Urinary bladder (tissue), 4 donors: Measurements from ENCODE around the gene UBQLN1. TPM values are rescaled to one million over a fixed set of nuclear protein-coding genes. Genes with fewer than 3 reads are reported as not detected.

Experiments
- DNase-seq: peaks from one replicate; pipeline ENCODE4 v3.0.0-alpha.2; 2015; ENCODE audit errors: extremely low spot score
- H3K27ac ChIP-seq: one replicate; pipeline ENCODE4 v1.5.1; 2013; ENCODE audit warnings: low read depth, mild to moderate bottlenecking, moderate library complexity
- H3K36me3 ChIP-seq: one replicate; pipeline ENCODE4 v1.6.1; 2013; ENCODE audit warnings: mild to moderate bottlenecking, moderate library complexity; ENCODE audit not compliant: insufficient read depth
- H3K4me1 ChIP-seq: one replicate; pipeline ENCODE4 v1.6.1; 2013; ENCODE audit warnings: mild to moderate bottlenecking, moderate library complexity; ENCODE audit not compliant: insufficient read depth
- H3K4me3 ChIP-seq: one replicate; pipeline ENCODE4 v1.5.1; 2013; ENCODE audit warnings: low read depth, low read length
- WGBS: extraction: QIAGEN DNeasy Blood & Tissue Kit; methylation state at CpG from one replicate; pipeline ENCODE4 v1.1.7; 2013; 5-methylcytosine and 5-hydroxymethylcytosine counted together
- polyA plus RNA-seq: library from polyadenylated mRNA; stranded (reverse); fragments of 200-250 nt; gene quantifications from one replicate; pipeline ENCODE4 v1.2.3, GENCODE V29; 2013
- total RNA-seq: library from RNA; depleted of rRNA; stranded (reverse); fragments of >200 nt; gene quantifications from one replicate; pipeline ENCODE4 v1.2.3, GENCODE V29; 2014
- donor health status: healthy with polysubstance abuse.
- donor health status: healthy.

UBQLN1 gene
- total and polyA plus RNA-seq, 2 donors, result 60.4 to 132 TPM

DNA sequence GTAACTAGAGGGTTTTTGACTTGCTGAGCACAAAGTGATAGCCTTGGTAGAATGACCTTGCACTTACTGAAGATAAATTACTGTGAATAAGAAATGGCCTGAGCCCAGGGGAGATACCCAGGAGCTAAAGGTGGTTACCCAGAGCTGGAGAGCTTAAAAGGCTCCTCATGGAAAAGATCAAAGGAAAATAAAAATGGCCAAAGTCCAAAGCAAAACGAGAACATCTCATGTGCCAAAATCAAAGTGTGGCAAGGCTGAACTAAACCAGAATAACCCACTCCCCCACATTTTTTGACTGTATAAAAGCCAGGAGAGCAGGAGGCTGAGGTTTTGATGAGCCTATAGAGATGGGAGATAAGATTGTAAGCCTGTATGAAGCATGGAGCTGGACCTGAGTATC, 70.4 kb downstream of the UBQLN1 start:
- Histone ChIP-seq H3K27ac (no peak overlapping the region), H3K4me3 (no peak overlapping the region), H3K36me3 (no peaks in the 10 kb centered on the region), H3K4me1 (no peaks in the 10 kb centered on the region)
- DNase-seq, result no peak
- 47% methylated on average over 1 of the region's 1 CpG for WGBS

DNA sequence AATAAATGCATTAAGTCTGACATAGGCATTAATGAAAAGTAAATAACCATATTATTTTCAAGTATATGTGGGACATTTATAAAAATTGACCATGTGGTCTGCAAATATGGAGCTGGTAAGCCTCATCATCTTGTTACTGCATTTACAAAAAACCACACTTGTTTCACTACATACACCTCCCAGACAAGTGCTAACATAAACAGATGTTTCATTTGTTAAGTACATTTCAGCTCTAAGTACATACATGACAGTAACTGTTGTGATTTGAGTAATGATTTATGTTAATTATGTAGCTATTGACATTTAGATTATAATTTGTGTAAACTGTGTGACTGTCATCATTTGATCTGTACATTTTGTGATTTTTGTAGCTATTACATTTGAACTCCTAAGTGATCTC, 70.9 kb downstream of the UBQLN1 start:
- H3K4me1 ChIP-seq, result no peaks in the 10 kb centered on the region
- no peak overlapping the region for H3K4me3 ChIP-seq
- no peak overlapping the region for H3K27ac ChIP-seq
- no peak for DNase-seq
- H3K36me3 ChIP-seq, result no peaks in the 10 kb centered on the region

DNA sequence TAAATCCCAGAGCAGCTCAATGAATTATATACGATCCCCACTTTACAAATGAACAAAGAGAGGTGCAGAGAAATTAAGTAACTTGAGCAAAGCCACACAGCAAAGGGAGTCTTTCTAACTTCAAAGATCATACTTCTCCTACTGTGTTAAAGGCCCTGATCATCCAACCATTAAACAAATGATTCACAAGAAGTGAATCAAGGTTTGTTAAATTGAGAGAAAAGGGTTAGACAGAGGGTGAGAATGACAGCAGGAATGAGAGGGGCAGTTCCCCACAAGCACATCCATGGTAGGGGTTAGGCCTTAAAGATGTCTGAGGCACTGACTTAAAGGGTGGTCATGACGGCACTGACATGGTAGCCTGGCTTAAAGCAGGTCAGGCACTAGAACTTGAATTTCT, 74.1 kb downstream of the UBQLN1 start:
- Histone ChIP-seq H3K36me3 (no peaks in the 10 kb centered on the region), H3K4me3 (no peak overlapping the region), H3K4me1 (no peaks in the 10 kb centered on the region), H3K27ac (no peak overlapping the region)
- DNase-seq, result no peak
- 91% methylated on average over 2 of the region's 2 CpGs for WGBS

DNA sequence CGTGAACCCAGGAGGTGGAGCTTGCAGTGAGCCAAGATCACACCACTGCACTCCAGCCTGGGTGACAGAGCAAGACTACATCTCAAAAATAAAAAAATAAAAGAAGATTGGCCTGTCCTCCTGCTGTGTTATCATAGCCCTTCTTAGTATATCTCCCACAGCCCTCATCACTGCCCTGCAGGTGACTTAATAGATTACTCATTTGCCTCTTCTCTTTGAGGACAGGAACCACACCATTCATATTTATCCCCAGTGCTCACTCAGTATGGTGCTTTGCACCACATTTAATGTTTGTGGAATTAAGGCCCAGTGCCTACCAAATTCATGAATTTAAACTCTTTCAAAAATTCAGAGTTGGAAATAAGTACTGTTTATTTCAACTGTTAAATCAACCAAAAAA, 74.5 kb downstream of the UBQLN1 start:
- no peak for DNase-seq
- WGBS, result 95% methylated on average over 1 of the region's 1 CpG

GRCh38 chr9:83630938-83631457, 76.8 kb downstream of the UBQLN1 start:
- WGBS, result 21% methylated on average over 11 of the region's 11 CpGs
- Histone ChIP-seq H3K36me3 (no peaks in the 10 kb centered on the region), H3K27ac (no peak overlapping the region), H3K4me3 (no peak overlapping the region), H3K4me1 (no peaks in the 10 kb centered on the region)
- DNase-seq, result no peak

More for the DNA sequence above, 74.5 kb downstream of the UBQLN1 start:
- Histone ChIP-seq H3K36me3 (no peaks in the 10 kb centered on the region), H3K4me3 (no peak overlapping the region), H3K4me1 (no peaks in the 10 kb centered on the region), H3K27ac (no peak overlapping the region)

DNA sequence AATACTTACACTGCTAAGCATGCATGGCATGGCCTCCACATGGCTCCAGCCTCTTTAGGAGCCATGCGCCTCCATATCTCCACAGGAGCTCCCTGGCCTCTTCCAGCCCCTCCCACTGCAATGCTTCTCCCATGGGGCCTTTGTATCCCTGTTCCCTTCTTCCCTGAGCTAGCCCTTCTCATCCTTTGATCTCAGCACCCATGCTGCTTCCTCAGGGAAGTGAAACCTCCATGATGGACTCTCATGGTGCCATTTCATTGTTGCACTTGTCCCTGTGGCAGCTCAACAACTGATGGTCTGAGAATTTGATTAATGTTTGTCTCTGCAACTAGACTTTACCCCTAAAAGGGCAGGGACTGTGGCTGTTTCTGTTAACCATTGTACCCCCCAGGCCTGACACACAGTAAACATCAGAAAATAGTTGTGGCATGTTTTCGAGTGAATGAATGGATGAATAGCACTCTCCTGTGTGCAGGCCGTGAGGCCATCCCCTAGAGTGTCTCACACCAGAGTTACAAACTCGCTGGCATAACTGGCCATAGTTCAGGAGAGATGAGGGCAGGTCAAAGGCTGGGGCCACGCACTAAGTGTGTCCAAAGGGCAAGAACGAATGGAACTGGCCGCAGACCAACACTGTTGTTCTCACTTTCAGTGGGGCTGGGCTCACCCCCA, 78.2 kb downstream of the UBQLN1 start:
- WGBS, result 90% methylated on average over 7 of the region's 7 CpGs
- no peak for DNase-seq
- Histone ChIP-seq H3K4me3 (no peak overlapping the region), H3K27ac (no peak overlapping the region), H3K4me1 (no peaks in the 10 kb centered on the region), H3K36me3 (no peaks in the 10 kb centered on the region)

- no peak overlapping the region for H3K4me3 ChIP-seq
- H3K4me1 ChIP-seq, result peaks cover 1% of the 10 kb centered on the region
- no peaks in the 10 kb centered on the region for H3K36me3 ChIP-seq
- DNase-seq, result no peak
- no peak overlapping the region for H3K27ac ChIP-seq
- 94% methylated on average over 5 of the region's 5 CpGs for WGBS
Observed at GRCh38 chr9:83628540-83628939, 79.2 kb downstream of the UBQLN1 start.

GRCh38 chr9:83625178-83625577, 82.6 kb downstream of the UBQLN1 start:
- Histone ChIP-seq H3K4me3 (no peak overlapping the region), H3K4me1 (peaks cover 1% of the 10 kb centered on the region), H3K27ac (no peak overlapping the region), H3K36me3 (no peaks in the 10 kb centered on the region)
- DNase-seq, result no peak
- WGBS, result 89% methylated on average over 3 of the region's 3 CpGs

DNA sequence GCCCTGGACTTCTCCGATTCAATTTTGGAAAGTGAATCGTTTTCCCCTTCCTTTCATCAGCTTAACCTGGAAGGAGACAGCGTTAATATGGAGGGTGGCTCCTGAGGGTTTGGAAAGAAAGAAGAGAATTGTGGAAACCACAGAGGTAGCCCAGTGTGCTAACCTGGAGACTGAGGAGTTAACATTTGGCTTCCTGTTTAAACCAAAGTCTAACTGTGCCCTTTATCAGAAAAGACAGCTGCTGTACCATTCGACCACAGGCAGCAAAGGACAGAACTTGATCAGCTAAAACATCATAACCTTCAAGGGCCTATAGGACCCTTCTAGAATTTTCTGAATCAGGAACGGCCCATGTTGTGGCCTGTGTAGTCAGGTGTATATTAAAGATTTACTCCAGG, 84.1 kb downstream of the UBQLN1 start:
- Histone ChIP-seq H3K36me3 (no peaks in the 10 kb centered on the region), H3K27ac (no peak overlapping the region), H3K4me3 (peak overlapping the region; percentile 78), H3K4me1 (peaks cover 1% of the 10 kb centered on the region)
- 15% methylated on average over 5 of the region's 5 CpGs for WGBS
- DNase-seq, result no peak

GRCh38 chr9:83622939-83623678, 84.6 kb downstream of the UBQLN1 start, which contains the start of gene IDNK:
Gene IDNK (plus strand): TSS chr9:83623143. CDS start chr9:83623172, 29 bp downstream.
- DNase-seq, result no peak
- peaks cover 1% of the 10 kb centered on the region for H3K4me1 ChIP-seq
- H3K27ac ChIP-seq, result peak within 1 kb of the TSS; percentile 85
- under 1% methylated on average over 78 of the region's 79 CpGs for WGBS
- peak within 1 kb of the TSS; percentile 78 for H3K4me3 ChIP-seq
- H3K36me3 ChIP-seq, result no peaks in the 10 kb centered on the region

- H3K36me3 ChIP-seq, result no peaks in the 10 kb centered on the region
- H3K4me3 ChIP-seq, result peak overlapping the region; percentile 78
- H3K27ac ChIP-seq, result peak overlapping the region; percentile 85
- peaks cover 1% of the 10 kb centered on the region for H3K4me1 ChIP-seq
- DNase-seq, result peak; percentile 49
- 11% methylated on average over 21 of the region's 21 CpGs for WGBS
Observed at GRCh38 chr9:83622433-83622938, 85.3 kb downstream of the UBQLN1 start.

DNA sequence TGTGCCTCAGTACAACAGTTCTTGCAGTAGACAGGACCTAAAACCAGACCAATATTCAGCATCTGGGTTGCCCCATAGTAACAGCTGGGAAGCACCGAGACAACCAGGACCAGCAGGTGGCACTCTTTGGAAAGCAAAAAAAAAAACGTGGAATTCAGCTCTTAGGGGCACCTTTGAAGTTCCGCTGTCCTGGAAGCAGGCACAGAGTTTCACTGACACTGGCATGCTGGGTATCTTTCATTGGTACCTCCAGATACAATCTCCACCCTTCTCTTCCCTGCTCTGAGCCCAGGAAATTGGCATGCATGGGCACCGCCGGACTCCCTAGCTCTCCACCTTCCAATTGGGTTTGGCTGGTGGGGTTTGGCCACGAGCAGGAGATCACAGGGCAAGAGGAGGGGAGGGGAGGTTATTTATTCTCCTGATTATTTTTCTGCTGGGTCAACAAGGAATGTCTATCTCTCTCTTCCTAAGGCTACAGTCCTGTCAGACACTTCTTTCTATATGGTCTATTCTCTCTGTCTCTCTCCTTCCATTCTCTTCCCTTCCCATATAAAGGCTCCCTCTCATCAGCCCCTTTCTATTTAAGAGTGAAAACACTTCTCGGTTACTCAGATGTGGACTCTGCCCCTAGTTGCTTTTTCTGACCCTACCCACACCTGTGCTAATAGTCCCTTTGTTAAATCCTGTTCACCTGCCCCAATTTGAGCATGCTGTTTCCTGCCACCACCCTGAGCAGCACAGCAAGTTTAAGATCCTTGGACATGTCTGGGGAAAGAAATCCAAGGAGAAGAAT, 86.7 kb downstream of the UBQLN1 start:
- no peak overlapping the region for H3K27ac ChIP-seq
- no peak overlapping the region for H3K4me3 ChIP-seq
- 19% methylated on average over 7 of the region's 7 CpGs for WGBS
- peaks cover 1% of the 10 kb centered on the region for H3K4me1 ChIP-seq
- peak; percentile 35 for DNase-seq
- no peaks in the 10 kb centered on the region for H3K36me3 ChIP-seq

- WGBS, result 88% methylated on average over 1 of the region's 1 CpG
- H3K36me3 ChIP-seq, result no peaks in the 10 kb centered on the region
- DNase-seq, result no peak
- no peaks in the 10 kb centered on the region for H3K4me1 ChIP-seq
- no peak overlapping the region for H3K4me3 ChIP-seq
- H3K27ac ChIP-seq, result no peak overlapping the region
Observed at GRCh38 chr9:83617299-83617698, 90.5 kb downstream of the UBQLN1 start.
